BJ (cell line): ENCODE measurements around the gene UPK1A. TPM values are rescaled to one million over a fixed set of nuclear protein-coding genes. Genes with fewer than 3 reads are reported as not detected.

Experiments used
- CTCF ChIA-PET: fragments of 350-600 bp; formaldehyde crosslinking; extraction: SDS; loops from one replicate; lab custom pipeline; 2021; ENCODE audit warnings: antibody characterized with exemption, inconsistent platforms; lab: Yijun Ruan, JAX
- POLR2A ChIA-PET: fragments of 300-600 bp; sonication (Branson Sonifier 250); formaldehyde crosslinking; extraction: SDS; loops from one replicate; lab custom pipeline; 2021; ENCODE audit warnings: antibody characterized with exemption; lab: Charles Lee
- DNase-seq: peaks from one replicate; pipeline ENCODE4 v3.0.0-alpha.2; 2011; ENCODE audit warnings: low read depth
- H3K27me3 ChIP-seq: 2 replicates; pipeline ENCODE4 v1.6.0; 2011; ENCODE audit warnings: low read length; ENCODE audit not compliant: control insufficient read depth, insufficient read depth
- H3K36me3 ChIP-seq: 2 replicates; pipeline ENCODE4 v1.5.1; 2011; ENCODE audit warnings: low read length; ENCODE audit not compliant: control insufficient read depth, insufficient read depth
- H3K4me3 ChIP-seq: 2 replicates; pipeline ENCODE4 v1.5.1; 2011; ENCODE audit warnings: low read depth, mild to moderate bottlenecking, control low read depth, low read length
- CTCF ChIP-seq: IDR thresholded peaks from 2 replicates; pipeline ENCODE4 v1.5.1; 2011; ENCODE audit warnings: low read depth, mild to moderate bottlenecking, control low read depth, inconsistent platforms, low read length, moderate library complexity; ENCODE audit not compliant: insufficient read depth
- polyA plus RNA-seq: library from polyadenylated mRNA; depleted of rRNA; stranded (reverse); fragments of >200 nt; gene quantifications from 2 replicates; pipeline ENCODE4 v1.2.3, GENCODE V29; 2011

The UPK1A gene
- polyA plus RNA-seq, 1 experiment, result 0.39 TPM

- Histone ChIP-seq H3K36me3 (no peaks in the 10 kb centered on the region), H3K4me3 (no peak overlapping the region), H3K27me3 (peaks cover 2% of the 10 kb centered on the region)
- ChIA-PET POLR2A (no interaction called here), CTCF (interaction anchor here (0.7 to 3.2 kb wide), 8 partner anchors 8 to 339 kb away, joined by 3 to 30 read pairs (median 4); partner anchors contain the start of genes COX6B1, PRODH2 and ZBTB32)
- DNase-seq, result no peak
- TF ChIP-seq CTCF, result no peak
Observed at GRCh38 chr19:35692010-35692409, 25.7 kb downstream of the UPK1A start.

GRCh38 chr19:35693422-35693821 is 27.1 kb downstream of the UPK1A start:
- Histone ChIP-seq H3K27me3 (peaks cover 2% of the 10 kb centered on the region), H3K4me3 (no peak overlapping the region), H3K36me3 (no peaks in the 10 kb centered on the region)
- no peak for TF ChIP-seq CTCF
- DNase-seq, result no peak
- POLR2A ChIA-PET, result no interaction called here
- CTCF ChIA-PET, result interaction anchor here (0.6 to 3.2 kb wide), 11 partner anchors 9 to 341 kb away, joined by 3 to 30 read pairs (median 4); partner anchors contain the start of genes PRODH2 and ZBTB32

- ChIA-PET CTCF (interaction anchor here (0.8 to 3.2 kb wide), 14 partner anchors 9 to 239 kb away, joined by 3 to 30 read pairs (median 4); partner anchors contain the start of genes PRODH2 and ZBTB32), POLR2A (no interaction called here)
- Histone ChIP-seq H3K4me3 (no peak overlapping the region), H3K36me3 (no peaks in the 10 kb centered on the region), H3K27me3 (peaks cover 2% of the 10 kb centered on the region)
- DNase-seq, result no peak
- peak; percentile 99 for TF ChIP-seq CTCF
Observed at GRCh38 chr19:35693835-35694599, 27.7 kb downstream of the UPK1A start.

- DNase-seq, result no peak
- POLR2A ChIA-PET, result no interaction called here
- Histone ChIP-seq H3K27me3 (peaks cover 2% of the 10 kb centered on the region), H3K4me3 (no peak overlapping the region), H3K36me3 (no peaks in the 10 kb centered on the region)
- no peak for TF ChIP-seq CTCF
- CTCF ChIA-PET, result interaction anchor here (0.9 to 1.6 kb wide), 3 partner anchors 18 to 185 kb away, joined by 3 to 4 read pairs (median 3); no protein-coding TSS in a partner anchor
Observed at GRCh38 chr19:35695895-35696422, 29.6 kb downstream of the UPK1A start.

- CTCF ChIA-PET, result interaction anchor here (0.9 to 1.6 kb wide), 4 partner anchors 17 to 186 kb away, joined by 3 to 6 read pairs (median 4); no protein-coding TSS in a partner anchor
- POLR2A ChIA-PET, result no interaction called here
- DNase-seq, result no peak
- peaks cover 2% of the 10 kb centered on the region for H3K27me3 ChIP-seq
- H3K36me3 ChIP-seq, result no peaks in the 10 kb centered on the region
- no peak overlapping the region for H3K4me3 ChIP-seq
- no peak for TF ChIP-seq CTCF
Observed at GRCh38 chr19:35696835-35697234, 30.5 kb downstream of the UPK1A start.
